ENCODE data around the gene AAR2. TPM values are rescaled to one million over a fixed set of nuclear protein-coding genes. Genes with fewer than 3 reads are reported as not detected.

Gene AAR2
- total RNA-seq, 1 experiment from 2014 or later = 36.9 TPM

DNA sequence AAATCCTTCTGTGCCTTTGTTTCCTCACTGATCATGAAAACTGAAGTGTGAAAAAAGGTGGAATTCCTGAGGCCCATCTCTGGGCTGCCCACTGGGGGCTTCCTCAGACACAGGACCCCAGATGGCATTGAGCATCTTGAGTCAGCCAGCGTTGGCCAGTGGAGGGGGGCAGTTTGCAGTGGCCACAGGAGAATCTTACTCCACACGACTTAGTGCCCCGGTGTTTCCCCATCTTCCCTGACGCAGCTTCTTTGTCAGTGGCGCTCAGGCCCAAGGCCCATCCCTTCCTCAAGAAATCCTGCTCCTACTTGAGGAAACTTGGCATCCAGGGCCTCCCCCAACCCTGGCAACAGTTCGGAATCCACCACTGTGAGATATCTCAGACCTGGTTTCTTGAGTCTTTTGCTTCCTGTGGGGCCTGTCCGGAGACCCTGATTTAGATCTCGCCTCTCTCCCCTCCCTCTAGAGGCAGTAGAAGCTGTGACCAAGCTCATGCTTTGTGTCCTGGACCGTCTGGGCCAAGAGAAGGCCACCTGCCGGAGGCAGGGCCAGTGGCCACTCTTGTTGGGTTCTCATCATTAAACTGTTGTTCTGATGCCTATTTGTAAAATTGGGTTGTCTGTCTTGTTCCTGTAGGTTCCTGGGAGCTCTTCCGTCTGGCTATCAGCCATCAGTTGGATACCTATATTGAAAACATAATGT is 49.6 kb downstream of the AAR2 start:
- Histone ChIP-seq H2BK12ac (ENCODE audit: insufficient read length, low read depth, low read length) (no peak overlapping the region), H3K23me2 (ENCODE audit: insufficient read length, low read depth, low read length, poor library complexity, severe bottlenecking) (no peaks in the 10 kb centered on the region)
- H3K27ac Mint-ChIP-seq = no peak overlapping the region; a peak in 1 of 7 replicates

More for the DNA sequence above, 49.6 kb downstream of the AAR2 start:
- H2BK5ac ChIP-seq (ENCODE audit: insufficient read length, low read length) = no peak overlapping the region
- DNase-seq = no peak
- H3K27ac ChIP-seq (ENCODE audit: insufficient read length, low read depth, low read length) = no peak overlapping the region
- no peaks in the 10 kb centered on the region for H3K9me3 ChIP-seq (ENCODE audit: control insufficient read depth, low read depth, low read length)
- no peak overlapping the region for H3T11ph ChIP-seq (ENCODE audit: low read length)
- H4K20me1 ChIP-seq (ENCODE audit: control insufficient read depth, insufficient read depth, insufficient read length) = no peaks in the 10 kb centered on the region
- no peak overlapping the region for H3K56ac ChIP-seq (ENCODE audit: insufficient read length, low read depth, low read length)
- no peaks in the 10 kb centered on the region for H3K79me2 ChIP-seq (ENCODE audit: insufficient read depth, low read length)
- H3K36me3 Mint-ChIP-seq (ENCODE audit: insufficient read depth in 1 of 3, low read depth in 3 of 3) = no peaks in the 10 kb centered on the region; a peak in 1 of 7 replicates
- no peak overlapping the region for H3K9ac ChIP-seq (ENCODE audit: extremely low read depth, insufficient read length, low read length)
- no peak overlapping the region for H3K18ac ChIP-seq (ENCODE audit: insufficient read length, low read depth, low read length)
- peaks cover 0 to 3% of the 10 kb centered on the region in 2 experiments; a peak in 1 of 5 replicates for H3K9me3 Mint-ChIP-seq
- H3K27me3 ChIP-seq (ENCODE audit: insufficient read depth, low read length) = no peaks in the 10 kb centered on the region
- no peak overlapping the region for H3K14ac ChIP-seq (ENCODE audit: insufficient read depth, low read length)
- no peak overlapping the region for H2BK120ac ChIP-seq (ENCODE audit: low read depth, low read length, poor library complexity, severe bottlenecking)
- no CpG with 5 or more reads among the region's 11 CpGs for WGBS (ENCODE audit: extremely low coverage, insufficient read length, low lambda C conversion rate)
- no peak overlapping the region for H2BK20ac ChIP-seq (ENCODE audit: low read depth, low read length, poor library complexity, severe bottlenecking)
- no peak overlapping the region for H4K91ac ChIP-seq (ENCODE audit: insufficient read length, low read depth, low read length)
- TF ChIP-seq, protein P1, sequence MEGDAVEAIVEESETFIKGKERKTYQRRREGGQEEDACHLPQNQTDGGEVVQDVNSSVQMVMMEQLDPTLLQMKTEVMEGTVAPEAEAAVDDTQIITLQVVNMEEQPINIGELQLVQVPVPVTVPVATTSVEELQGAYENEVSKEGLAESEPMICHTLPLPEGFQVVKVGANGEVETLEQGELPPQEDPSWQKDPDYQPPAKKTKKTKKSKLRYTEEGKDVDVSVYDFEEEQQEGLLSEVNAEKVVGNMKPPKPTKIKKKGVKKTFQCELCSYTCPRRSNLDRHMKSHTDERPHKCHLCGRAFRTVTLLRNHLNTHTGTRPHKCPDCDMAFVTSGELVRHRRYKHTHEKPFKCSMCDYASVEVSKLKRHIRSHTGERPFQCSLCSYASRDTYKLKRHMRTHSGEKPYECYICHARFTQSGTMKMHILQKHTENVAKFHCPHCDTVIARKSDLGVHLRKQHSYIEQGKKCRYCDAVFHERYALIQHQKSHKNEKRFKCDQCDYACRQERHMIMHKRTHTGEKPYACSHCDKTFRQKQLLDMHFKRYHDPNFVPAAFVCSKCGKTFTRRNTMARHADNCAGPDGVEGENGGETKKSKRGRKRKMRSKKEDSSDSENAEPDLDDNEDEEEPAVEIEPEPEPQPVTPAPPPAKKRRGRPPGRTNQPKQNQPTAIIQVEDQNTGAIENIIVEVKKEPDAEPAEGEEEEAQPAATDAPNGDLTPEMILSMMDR (conservative IDR thresholded peaks at IDR 0.05) = peak; percentile 22; the same call in 1 of the 3 replicates
- H3K4me1 Mint-ChIP-seq = no peaks in the 10 kb centered on the region
- H2BK15ac ChIP-seq (ENCODE audit: low read depth, low read length) = peak overlapping the region; percentile 62; the same call in 1 of the 2 replicates
- H4K8ac ChIP-seq (replicated peaks; ENCODE audit: insufficient read length, low read depth, low read length) = no peak overlapping the region
- H3K4me2 ChIP-seq (ENCODE audit: insufficient read depth, insufficient read length, low read length) = no peak overlapping the region
- H3K4ac ChIP-seq (ENCODE audit: low read depth, low read length) = no peak overlapping the region
- H4K5ac ChIP-seq (ENCODE audit: insufficient read length, low read depth, low read length) = no peak overlapping the region
- peaks cover 1% of the 10 kb centered on the region; the same call in 1 of the 2 replicates for H3K27me3 Mint-ChIP-seq (ENCODE audit: low read depth)
- H3K4me1 ChIP-seq (ENCODE audit: insufficient read depth, low read length) = no peaks in the 10 kb centered on the region
- no peak overlapping the region for H2AFZ ChIP-seq (ENCODE audit: low read length)
- no peak overlapping the region for H3K23ac ChIP-seq (ENCODE audit: insufficient read length, low read depth, low read length)
- no peak overlapping the region for H2AK5ac ChIP-seq (ENCODE audit: insufficient read length, low read length)
- H3K4me3 Mint-ChIP-seq = no peak overlapping the region; a peak in 1 of 5 replicates
- no peaks in the 10 kb centered on the region for H3K79me1 ChIP-seq (ENCODE audit: insufficient read depth, low read depth, low read length, poor library complexity, severe bottlenecking)

Measured in H9 (cell line).